Stimulated activated CD4-positive, alpha-beta T cell treated with anti-CD3 and anti-CD28 coated beads, Interleukin-12 subunit alpha, Interleukin-12 subunit beta, amount 100 ng/mL, for 4 hours (primary cell): ENCODE measurements around the gene TGM2.

Experiments
- DNase-seq: peaks from one replicate; pipeline ENCODE4 v3.0.0-alpha.2; 2020

The TGM2 gene

GRCh38 chr20:38141889-38142494, 23.1 kb downstream of the TGM2 start:
- DNase-seq, result no peak

GRCh38 chr20:38141204-38141888, 23.7 kb downstream of the TGM2 start:
- no peak for DNase-seq

GRCh38 chr20:38139977-38140753, 24.9 kb downstream of the TGM2 start:
- DNase-seq, result no peak

- no peak for DNase-seq
Observed at GRCh38 chr20:38139156-38139912, 25.7 kb downstream of the TGM2 start.

- no peak for DNase-seq
Observed at GRCh38 chr20:38138086-38138778, 26.8 kb downstream of the TGM2 start.

GRCh38 chr20:38137441-38138037, 27.5 kb downstream of the TGM2 start:
- DNase-seq, result no peak

- no peak for DNase-seq
Observed at GRCh38 chr20:38136421-38137245, 28.4 kb downstream of the TGM2 start.

GRCh38 chr20:38135651-38136420, 29.2 kb downstream of the TGM2 start:
- DNase-seq, result no peak

- no peak for DNase-seq
Observed at GRCh38 chr20:38135271-38135650, 29.8 kb downstream of the TGM2 start.

- no peak for DNase-seq
Observed at GRCh38 chr20:38134427-38135270, 30.4 kb downstream of the TGM2 start.

- no peak for DNase-seq
Observed at GRCh38 chr20:38133680-38134426, 31.2 kb downstream of the TGM2 start.

- DNase-seq, result no peak
Observed at GRCh38 chr20:38132910-38133501, 32.1 kb downstream of the TGM2 start.

GRCh38 chr20:38132156-38132909, 32.7 kb downstream of the TGM2 start:
- DNase-seq, result no peak

GRCh38 chr20:38131588-38132121, 33.4 kb downstream of the TGM2 start:
- DNase-seq, result no peak

- no peak for DNase-seq
Observed at GRCh38 chr20:38130687-38131587, 34.1 kb downstream of the TGM2 start.
